Fibroblast of villous mesenchyme (primary cell): ENCODE measurements around the gene DLGAP4. TPM values are rescaled to one million over a fixed set of nuclear protein-coding genes. Genes with fewer than 3 reads are reported as not detected.

ENCODE experiments used
- DNase-seq: peaks from one replicate; pipeline ENCODE4 v3.0.0-alpha.2; 2010; ENCODE audit warnings: low read depth
- H3K4me3 ChIP-seq: 2 replicates; pipeline ENCODE4 v1.5.1; 2011; ENCODE audit warnings: low read depth, mild to moderate bottlenecking, low read length
- total RNA-seq: library from RNA; depleted of rRNA; stranded (reverse); fragments of >200 nt; gene quantifications from 2 replicates; pipeline ENCODE4 v1.2.3, GENCODE V29; 2012
- TF ChIP-seq, protein P1 (sequence below): IDR thresholded peaks from 2 replicates; pipeline ENCODE4 v1.5.1; 2012; ENCODE audit warnings: low read depth, mild to moderate bottlenecking, low read length; ENCODE audit not compliant: insufficient read depth

Gene DLGAP4
- total RNA-seq, 1 donor, result 15.5 TPM

DNA sequence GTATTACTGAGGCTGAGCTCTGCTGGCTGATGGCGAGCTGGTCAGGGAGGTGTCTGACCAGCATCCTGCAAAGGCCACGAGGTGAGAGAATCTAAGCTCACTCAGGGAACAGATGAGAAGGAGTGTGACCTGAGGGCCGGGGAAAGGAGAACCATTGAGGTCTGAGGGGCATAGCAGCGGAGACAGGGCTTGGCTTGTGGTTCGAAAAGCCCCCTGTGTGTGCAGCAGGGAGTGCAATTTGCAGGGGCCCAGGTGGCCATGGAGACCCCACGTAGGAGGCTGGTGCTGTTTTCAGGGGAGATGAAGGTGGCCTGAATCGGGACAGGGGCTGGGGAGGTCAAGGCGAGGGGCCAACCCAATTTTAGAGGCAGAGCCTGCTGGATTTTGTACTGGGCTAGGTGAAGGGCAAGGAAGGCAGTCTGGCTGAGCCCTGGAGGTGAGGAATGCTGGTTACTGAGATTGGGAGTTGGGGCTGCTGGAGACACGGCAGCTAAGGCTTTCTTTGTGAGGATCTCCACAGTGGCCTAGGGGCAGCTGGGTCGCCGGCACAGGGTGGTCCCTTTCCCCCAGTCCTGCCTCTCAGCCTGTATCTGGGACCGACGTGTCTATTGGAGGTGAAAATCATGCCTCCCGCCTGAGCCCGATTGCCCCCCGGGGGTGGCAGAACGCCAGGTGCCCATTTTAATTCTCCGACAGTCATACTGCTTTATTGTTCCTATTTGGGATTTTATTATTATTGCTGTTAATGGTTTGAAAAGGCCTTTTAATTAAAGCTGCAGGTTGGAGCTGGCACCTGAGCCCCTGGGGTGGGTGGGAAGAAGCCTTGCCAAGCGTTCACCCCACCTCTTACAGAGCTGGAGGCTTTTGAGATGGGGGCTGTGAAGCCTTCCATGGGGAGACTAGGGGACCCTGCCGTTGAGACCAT lies 28.4 kb downstream of the DLGAP4 start:
- TF ChIP-seq, protein P1, sequence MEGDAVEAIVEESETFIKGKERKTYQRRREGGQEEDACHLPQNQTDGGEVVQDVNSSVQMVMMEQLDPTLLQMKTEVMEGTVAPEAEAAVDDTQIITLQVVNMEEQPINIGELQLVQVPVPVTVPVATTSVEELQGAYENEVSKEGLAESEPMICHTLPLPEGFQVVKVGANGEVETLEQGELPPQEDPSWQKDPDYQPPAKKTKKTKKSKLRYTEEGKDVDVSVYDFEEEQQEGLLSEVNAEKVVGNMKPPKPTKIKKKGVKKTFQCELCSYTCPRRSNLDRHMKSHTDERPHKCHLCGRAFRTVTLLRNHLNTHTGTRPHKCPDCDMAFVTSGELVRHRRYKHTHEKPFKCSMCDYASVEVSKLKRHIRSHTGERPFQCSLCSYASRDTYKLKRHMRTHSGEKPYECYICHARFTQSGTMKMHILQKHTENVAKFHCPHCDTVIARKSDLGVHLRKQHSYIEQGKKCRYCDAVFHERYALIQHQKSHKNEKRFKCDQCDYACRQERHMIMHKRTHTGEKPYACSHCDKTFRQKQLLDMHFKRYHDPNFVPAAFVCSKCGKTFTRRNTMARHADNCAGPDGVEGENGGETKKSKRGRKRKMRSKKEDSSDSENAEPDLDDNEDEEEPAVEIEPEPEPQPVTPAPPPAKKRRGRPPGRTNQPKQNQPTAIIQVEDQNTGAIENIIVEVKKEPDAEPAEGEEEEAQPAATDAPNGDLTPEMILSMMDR, result no peak
- DNase-seq, result no peak
- no peak overlapping the region for H3K4me3 ChIP-seq

DNA sequence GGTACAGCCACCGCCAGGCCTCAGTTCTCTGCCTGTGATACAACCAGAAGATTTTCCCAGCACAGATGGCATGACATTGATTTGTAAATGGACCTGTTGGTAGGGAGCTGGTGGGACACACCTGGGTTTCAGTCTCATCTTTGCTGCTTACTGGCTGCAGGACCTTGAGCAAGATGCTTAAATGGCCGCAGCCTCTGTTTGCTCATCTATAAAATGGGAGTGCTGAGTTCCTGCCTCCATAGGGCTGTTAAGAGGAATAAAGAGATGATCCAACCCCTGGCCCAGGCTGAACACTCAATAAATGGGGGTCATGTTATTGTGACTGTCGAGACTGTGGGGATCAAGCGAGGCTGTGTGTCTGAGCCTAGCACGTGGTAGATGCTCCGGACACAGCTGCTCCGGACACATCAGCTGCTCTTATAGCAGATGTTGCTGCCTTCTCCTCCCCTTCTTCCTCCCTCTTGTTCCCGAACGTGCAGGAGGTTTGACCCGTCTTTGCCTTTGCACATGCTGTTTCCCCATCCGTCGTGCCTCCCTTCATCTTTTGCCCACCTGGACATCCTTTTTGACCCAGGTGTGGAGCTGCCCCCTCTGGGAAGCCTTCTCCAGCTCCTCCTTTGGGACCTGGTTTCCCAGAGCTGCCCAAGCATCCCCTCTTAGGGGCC lies 29.2 kb downstream of the DLGAP4 start:
- no peak overlapping the region for H3K4me3 ChIP-seq
- TF ChIP-seq, protein P1, result no peak
- DNase-seq, result no peak

GRCh38 chr20:36336204-36336603 lies 30.1 kb downstream of the DLGAP4 start:
- H3K4me3 ChIP-seq, result no peak overlapping the region
- TF ChIP-seq, protein P1, result no peak
- no peak for DNase-seq

GRCh38 chr20:36336954-36337704 lies 31.0 kb downstream of the DLGAP4 start:
- TF ChIP-seq, protein P1, result no peak
- H3K4me3 ChIP-seq, result no peak overlapping the region
- no peak for DNase-seq

GRCh38 chr20:36337886-36338285 lies 31.7 kb downstream of the DLGAP4 start:
- TF ChIP-seq, protein P1, result no peak
- no peak for DNase-seq

GRCh38 chr20:36339646-36340592 lies 33.8 kb downstream of the DLGAP4 start:
- no peak for DNase-seq
- TF ChIP-seq, protein P1, result no peak

More at GRCh38 chr20:36337886-36338285, 31.7 kb downstream of the DLGAP4 start:
- H3K4me3 ChIP-seq, result no peak overlapping the region

More at GRCh38 chr20:36339646-36340592, 33.8 kb downstream of the DLGAP4 start:
- no peak overlapping the region for H3K4me3 ChIP-seq
